Activated CD4-positive, alpha-beta T cell treated with anti-CD3 and anti-CD28 coated beads, Interleukin-10, Interleukin-2, amounts not matched to agents 100 ng/mL and 50 ng/mL, durations not matched to agents 16 hours and 8 hours (primary cell): ENCODE data around the gene NAGPA.

Experiments used
- DNase-seq: peaks from one replicate; pipeline ENCODE4 v3.0.0-alpha.2; 2020

Gene NAGPA

DNA sequence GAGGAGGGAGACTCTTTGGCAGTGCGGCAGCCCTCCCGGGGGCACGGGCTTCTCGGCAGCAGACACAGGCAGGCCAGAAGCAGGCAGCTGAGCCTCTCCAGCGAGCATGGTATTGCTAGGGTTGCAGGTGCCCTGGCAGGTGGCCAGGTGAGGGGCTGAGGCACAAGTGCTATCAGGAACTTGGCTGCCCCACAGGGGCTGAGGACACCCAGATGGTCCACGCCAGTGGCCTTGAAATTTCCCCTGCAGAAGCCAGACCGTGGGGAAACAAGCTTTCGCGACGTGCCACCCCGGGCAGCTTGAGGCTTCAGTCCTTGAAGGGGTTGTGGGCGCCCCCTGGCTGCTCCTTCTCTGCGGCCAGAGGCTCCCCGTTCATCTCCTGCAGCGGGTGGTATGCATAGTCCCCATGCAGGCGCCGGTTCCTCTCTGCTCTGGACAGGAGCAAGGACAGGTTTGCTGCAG, 8.5 kb downstream of the NAGPA start:
- no peak for DNase-seq

DNA sequence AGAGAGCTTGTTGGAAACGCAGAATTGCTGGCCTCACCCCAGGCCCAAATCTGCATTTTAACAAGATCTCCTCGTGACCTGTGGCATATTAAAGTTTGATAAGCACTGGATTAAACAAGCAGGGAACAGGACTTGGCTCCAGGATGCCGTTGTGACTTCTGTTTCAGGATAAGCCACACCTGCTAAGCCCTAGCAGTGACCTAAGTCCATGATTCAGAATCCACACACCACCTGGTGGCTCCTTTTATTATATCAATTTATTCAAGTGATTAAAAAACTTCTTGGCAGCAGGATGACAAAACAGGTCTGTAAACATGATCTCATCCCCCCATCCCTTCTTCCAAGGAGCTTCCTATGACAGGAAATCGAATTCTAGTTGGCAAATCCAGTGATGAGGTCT, 9.1 kb downstream of the NAGPA start:
- DNase-seq, result no peak

DNA sequence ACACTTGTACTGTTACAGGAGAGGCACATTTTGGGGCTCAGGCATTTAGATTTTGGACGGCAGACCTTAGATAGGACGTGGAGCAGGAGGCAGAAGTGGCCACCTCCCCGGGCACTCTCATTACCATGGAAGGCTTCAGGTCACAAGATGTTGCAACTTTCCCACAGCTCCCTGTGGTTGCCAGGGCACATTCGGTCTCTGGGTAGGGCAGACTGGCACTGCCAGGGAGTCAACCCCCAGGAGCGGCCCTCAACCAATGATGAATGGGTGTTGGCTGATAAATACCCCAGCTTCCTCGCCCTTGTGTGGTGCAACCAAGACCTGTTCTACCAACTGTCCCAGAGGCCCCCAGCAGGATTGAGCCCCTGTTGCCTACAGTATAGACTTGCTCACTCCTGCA, 11.2 kb downstream of the NAGPA start:
- no peak for DNase-seq

DNA sequence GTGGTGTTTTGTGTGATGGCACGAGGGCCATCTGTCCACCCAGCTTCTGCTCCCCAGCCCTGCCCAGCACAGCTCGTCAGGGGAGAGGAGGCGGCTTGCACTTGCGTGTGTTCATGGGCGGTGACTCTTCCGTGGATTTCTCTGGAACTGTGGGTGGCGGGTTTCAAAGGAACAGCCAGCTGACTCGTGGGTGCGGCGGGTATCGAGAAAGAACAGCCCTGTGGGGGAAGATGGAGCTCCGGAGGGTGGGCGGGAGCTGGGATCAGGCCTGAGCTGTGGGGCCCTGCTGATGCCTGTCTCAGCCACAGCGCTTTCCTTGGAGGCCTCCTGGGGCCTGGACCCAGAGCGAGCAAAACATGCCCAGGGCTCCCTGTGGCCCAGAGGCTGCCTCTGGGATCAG, 13.2 kb downstream of the NAGPA start:
- no peak for DNase-seq

DNA sequence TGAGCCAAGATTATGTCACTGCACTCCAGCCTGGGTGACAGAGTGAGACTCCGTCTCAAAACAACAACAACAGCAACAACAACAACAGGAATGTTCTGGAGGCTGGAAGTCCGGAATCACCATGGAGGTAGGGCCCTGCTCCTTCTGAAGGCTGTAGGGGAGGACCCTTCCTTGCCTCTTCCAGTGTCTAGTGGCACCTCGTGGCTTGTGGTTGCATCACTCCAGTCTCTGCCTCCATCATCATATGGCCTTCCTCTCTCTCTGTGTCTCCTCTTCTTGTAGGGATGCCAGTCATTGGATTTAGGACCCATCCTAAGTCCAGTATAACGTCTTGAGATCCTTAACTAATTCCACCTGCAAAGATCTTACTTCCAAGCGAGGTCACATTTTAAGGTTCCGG, 14.0 kb downstream of the NAGPA start:
- DNase-seq, result no peak

DNA sequence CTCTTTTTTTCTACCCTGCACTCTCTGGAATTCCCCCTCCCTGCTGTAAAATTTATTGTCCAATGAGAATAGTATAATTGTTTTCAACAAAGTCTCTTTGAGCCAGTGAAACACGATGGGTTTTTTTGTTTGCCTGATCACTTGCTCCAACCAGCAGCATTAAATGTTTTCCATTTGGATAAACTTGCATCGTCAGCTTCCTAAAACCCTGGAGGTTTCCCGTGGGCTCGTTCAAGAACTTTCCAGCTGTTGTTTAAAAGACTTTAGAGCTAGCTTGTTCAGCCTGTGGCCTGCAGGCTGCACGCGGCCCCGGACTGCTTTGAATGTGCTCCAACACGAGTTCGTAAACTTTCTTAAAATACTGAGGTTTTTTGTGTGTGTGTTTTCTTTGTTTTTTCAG, 14.9 kb downstream of the NAGPA start:
- DNase-seq, result no peak

DNA sequence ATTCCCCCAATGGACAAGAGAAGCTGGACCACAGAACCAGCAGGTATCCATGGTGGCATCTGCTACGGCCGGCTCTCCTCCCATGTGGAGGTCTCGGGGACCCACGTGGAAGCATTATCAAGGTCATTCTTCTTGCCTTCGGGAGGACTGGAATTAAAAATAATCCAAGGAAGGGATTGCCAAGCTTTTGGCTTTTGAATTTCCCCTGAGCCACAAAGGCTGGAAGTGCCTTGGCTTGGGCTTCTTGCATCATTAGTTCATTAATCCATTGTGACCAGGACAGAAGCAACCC, 16.1 kb downstream of the NAGPA start:
- DNase-seq, result no peak

DNA sequence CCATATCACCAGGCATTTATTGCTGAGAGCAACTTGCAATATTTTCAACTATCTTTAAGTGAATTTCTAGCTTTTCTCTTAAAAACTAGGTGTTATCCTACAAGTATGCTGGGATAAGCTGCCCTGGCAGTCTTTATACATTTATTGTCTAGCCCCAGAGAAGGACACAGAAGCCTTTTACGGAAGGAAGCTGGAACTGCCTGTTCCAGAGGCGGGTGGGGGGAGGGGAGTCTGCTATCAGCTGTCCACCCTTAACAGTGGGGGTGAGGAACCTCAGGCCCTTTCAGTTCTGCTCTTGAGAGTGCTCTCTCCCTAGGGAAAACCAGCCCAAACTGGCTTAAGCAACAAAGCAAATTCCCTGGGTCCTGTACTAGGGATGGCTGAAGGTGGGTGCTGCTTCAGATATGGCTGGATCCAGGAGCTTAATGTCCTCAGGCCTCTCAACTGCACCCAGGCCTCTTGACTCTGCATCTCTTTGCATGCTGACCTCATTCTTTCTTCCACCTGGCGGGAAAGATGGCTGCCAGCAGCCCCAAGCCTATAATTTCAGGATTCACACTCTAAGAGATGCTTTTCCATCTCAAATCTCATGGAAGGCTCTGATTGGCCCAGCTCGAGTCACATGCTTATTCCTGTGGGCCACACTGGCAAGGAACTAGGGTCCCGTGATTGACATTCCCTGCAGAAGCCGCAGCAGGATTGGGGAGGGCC, 16.6 kb downstream of the NAGPA start:
- no peak for DNase-seq

DNA sequence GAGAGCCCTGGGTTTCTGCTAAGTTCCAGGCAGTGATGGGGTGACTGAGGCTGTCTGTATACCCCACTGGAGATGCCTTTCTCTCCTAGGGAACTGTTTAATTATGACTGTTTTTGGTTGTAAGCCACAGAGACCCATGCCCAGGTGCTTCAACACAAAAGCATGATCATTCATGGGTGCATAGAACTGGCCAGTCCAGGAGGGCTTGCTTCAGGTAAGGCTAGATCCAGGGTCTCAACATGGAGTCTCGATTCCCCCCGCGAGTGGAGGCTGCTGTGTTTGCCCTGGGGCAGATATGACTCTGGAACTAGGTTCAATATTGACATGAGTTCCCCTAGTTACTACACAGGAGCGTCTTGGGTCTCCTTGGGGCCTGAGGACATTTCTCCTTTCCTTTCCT, 17.8 kb downstream of the NAGPA start:
- DNase-seq, result no peak

DNA sequence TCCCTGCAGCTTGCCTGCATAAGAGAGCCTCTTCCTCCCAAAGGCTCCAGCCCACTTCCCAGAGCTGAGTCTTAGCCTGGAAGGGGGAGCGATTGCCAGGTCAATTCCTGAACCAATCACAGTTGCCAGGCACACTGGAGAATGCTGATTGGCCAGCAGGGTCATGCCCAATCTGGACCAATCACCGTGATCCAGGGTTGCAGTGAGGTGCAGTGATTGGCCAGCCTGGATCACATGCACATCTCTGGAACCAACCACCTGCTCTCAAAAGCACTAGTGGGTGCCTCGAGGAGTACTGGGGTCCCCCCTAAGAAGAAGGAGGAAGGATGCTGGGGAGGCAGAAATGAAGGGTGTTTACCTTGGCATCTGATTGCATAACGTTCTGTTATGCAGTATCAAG, 18.4 kb downstream of the NAGPA start:
- DNase-seq, result no peak

DNA sequence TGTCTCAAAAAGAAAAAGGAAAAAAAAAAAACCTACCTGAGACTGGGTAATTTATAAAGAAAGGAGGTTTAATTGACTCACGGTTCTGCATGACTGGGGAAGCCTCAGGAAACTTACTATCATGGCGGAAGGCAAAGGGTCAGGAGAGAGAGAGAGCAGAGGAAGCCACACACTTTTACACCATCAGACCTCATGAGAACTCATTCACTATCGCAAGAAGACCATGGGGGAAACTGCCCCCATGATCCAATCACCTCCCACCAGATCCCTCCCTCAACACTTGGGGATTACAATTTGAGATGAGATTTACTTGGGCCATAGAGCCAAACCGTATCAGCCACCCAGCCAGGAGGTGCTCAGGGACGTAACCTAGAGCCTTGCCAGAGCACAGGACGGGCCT, 20.8 kb downstream of the NAGPA start:
- DNase-seq, result no peak

DNA sequence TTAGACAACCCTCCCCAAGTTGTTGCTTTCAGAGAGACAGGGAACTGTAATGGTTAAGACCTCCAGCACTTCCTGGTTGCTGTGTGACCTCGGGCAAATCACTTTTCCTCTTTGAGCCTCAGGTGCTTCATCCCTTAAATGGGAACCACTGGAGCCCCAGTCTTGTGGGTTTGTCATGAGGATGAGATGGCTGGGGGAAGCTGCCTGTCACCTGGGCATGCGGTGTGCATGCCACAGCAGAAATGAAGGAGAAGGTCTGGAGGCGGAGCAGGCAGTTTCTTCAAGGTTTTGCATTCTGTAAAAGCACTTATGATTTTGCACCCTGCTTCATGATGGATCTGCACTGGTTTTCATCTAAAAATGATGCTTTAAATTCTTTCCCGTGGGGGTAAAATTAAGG, 22.1 kb downstream of the NAGPA start:
- no peak for DNase-seq

DNA sequence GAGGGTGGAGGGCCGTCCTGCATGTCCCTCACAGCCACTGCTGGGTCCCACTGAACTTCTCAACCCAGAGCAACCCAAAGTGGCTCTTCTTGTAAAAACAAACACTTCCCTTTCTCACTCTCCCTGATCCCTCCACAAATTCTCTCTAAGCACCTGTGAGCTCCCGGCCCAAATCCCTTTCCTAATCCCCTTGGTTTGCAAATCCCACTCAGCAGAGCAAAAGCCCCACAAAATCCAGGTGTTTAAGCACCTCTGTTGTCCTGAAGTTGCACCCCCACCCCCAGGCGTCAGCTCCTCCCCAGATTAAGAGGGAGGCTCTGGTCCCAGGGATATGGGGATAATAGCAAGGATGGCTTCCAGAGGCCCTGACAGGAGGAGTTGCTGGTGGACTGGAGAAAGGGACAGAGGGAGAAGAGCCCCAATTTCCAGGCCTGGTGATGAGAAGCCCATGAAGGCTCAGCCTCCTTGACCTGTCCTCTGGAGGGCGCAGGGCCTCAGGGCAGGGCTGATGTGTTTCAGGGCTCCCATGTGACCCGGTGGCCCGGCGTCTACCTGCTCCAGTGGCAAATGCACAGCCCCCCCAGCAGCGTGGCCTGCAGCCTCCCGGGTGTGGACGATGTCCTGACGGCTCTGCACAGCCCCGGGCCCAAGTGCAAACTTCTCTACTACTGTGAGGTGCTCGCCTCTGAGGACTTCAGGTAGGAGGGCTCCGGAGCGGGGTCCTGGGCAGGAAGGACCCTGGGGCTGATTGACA, 23.0 kb downstream of the NAGPA start:
- no peak for DNase-seq

DNA sequence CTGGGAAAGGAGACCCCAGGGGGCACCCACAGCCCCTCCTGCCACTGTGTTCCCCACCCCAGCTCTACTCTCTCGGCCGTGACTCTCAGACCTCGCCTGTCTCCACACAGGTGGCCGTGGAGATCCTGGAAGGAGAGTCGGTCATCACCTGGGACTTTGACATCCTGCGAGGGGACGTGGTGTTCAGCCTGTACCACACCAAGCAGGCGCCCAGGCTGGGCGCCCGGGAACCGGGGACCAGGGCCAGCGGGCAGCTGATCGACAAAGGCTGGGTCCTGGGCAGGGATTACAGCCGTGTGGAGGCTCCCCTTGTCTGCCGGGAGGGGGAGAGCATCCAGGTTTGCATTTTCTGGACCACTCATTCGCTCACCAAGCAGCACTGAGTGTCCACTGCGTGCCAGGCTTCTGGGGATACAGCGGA, 25.4 kb downstream of the NAGPA start:
- no peak for DNase-seq

DNA sequence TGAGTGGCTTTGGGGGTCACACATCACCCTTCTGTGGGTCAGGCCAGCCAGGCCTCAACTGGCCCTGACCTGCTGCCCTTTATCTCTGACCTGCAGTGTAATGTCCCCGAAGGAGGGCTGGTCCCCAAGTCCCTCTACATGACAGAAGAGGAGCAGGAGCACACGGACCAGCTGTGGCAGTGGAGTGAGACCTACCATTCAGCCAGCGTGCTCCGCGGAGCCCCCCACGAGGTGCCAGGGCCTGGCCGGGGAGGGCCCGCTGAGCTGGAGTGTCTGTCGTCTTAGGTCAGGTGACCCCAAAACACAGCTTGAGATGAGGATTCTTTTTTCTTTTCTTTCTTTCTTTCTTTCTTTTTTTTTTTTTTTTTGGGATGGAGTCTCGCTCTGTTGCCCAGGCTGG, 26.5 kb downstream of the NAGPA start:
- no peak for DNase-seq

DNA sequence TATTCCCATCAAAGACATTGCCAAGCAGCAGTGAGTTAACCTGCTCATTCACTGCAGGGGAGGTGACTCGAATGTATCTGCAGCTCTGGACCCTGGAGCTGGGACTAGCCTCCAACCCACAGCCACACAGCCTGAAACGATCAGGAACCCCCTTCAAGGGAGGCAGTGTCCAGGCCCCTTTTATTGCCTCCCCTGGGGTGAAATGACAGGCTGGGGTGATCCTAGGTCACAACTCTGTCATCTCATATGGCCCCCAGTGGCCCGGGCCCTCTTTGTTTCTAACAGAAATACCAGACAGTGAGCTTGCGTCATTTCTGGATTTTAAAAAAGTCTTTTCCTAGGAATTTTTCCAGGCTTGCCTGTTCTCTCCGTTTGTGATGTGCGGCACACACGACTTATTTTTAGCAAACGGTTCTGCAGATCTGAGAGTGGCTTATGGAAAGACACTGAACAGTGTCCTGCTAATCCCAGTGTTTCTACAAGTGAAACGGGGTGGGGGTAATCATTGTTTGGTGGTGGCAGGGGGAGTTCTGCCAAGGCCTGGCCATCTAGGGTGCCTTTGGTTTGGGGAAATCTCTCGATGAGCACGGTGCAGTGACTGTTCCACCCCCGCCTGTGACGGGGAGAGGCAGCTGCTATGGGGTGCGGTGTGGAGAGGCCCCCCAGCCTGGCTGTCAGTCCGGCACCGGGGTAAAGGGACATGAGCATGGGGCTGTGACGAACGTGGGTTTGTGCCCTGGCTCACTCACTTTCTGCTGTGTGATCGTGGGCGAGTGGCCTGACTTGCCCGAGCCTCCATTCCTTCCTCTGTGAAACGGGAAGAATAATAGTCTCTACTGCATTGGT, 27.2 kb downstream of the NAGPA start:
- DNase-seq, result no peak

DNA sequence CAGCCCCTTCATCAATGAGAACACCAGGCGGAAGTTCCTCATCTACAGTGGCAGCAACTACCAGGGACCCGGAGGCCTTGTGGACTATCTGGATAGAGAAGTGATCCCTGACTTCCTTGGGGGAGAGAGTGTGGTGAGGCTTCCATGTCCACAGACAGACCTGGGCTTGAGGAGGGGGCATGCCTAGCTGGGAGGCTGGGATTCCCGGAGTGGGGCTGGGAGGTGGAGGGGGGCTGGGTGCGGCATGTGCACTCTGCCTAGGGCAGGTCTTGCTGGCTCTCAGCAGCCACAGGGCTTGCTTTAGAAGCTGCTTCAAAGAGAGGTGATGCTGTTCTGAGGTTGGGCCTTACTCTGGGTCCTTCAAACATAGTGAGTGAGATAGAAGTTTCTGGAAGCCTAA, 27.8 kb downstream of the NAGPA start:
- no peak for DNase-seq

DNA sequence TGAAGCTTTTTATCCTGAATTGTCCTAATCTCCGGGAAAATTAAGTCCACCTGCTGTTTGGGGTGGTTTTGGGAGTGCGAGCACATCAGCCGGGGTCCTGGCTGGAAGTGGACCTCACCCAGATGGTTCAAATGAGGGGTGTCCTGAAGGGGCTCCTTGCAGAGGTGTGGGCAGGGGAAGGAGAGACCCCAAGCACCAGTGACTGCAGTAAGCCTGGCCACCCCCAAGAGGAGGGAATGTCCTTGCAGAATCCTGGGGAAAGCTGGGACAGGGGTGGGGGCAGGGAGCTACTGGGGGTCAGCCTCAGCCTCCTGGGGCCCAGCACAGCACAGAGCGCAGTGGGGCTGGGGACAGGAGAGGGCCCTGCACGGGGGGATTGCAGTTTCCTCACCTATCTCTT, 29.4 kb downstream of the NAGPA start:
- DNase-seq, result no peak

DNA sequence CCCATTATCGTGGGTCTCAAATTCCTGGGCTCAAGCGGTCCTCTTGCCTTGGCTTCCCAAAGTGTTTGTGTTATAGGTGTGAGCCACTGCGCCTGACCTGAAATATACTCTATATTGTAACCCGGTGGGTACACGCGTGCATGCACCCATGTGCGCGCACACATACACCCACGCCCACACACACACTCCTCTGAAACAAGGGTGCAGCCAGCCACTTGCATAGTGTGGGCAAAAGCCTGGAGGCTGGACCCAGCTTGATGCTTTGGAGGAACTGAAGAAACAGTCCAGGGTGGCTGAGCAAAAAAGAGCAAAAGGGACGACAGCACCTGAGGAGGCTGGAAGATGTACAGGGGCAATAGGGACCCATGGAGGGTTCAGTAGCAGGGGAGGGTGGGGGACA, 29.9 kb downstream of the NAGPA start:
- no peak for DNase-seq

DNA sequence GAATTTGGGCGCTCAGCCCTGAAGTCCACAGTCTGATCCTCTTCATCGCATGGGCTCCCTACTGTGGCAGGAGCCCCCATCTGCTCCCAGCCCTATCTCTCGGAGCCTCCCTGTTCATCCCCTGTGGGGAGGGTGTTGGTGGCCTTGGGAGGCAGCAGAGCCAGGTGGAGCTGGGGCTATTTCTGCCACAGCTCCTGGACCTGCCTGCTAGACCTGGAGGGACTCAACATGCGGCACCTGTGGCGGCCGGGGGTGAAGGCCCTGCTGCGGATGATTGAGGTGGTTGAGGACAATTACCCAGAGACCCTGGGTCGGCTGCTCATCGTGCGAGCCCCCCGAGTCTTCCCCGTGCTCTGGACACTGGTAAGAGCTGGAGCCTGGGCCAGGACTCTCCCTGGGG, 30.5 kb downstream of the NAGPA start:
- no peak for DNase-seq

DNA sequence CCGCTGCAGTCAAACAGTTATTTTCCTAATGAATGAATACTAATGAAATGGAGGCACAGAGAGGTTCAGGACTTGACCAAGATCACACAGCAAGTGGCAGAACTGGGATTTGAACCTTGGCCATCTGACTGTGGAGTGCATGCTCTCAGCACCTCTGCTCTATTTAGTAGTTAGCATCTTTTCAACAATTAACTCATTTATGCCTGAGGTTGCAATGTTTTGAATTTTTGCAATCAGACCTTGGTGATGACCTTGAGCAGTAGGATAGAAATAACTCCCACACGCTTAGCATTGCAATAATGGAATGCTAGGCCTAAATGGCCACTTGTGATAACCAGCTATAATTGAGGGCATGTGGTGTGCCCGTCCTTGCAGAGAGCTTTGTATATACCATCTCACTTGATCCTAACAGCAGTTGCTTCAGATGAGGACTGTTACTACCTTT, 31.0 kb downstream of the NAGPA start:
- DNase-seq, result no peak

DNA sequence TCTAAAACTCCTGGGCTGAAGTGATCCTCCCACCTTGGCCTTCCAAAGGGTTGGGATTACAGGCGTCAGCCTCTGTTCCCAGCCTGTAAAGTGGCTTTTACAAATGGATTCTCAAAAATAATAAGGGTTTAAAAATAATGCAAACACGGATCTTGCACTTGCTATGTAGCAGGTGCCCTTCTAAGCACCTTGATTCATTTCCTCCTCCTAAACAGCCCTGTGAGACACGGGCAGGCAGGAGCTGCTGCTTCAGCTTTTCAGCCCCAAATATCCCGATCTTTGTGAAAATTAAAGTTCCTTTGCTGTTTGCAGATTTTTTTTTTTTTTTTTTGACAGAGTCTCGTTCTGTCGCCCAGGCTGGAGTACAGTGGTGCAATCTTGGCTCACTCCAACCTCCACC, 31.7 kb downstream of the NAGPA start:
- no peak for DNase-seq

DNA sequence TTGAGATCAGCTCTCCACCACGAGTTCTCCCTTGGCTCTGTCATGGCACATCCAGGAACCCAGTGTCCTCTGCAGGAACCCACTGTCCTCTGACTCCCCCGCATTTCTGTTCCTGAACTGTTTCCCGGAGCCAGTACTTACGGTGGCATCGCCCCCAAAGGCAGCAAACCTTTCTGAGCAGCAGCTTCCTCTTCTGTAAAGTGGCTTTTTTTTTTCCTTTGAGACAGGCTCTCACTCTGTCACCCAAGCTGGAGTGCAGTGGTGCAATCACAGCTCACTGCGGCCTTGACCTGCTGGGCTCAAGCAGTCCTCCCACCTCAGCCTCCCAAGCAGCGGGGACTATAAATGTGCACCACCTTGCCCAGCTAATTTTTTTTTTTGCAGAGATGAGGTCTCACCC, 32.2 kb downstream of the NAGPA start:
- DNase-seq, result no peak

DNA sequence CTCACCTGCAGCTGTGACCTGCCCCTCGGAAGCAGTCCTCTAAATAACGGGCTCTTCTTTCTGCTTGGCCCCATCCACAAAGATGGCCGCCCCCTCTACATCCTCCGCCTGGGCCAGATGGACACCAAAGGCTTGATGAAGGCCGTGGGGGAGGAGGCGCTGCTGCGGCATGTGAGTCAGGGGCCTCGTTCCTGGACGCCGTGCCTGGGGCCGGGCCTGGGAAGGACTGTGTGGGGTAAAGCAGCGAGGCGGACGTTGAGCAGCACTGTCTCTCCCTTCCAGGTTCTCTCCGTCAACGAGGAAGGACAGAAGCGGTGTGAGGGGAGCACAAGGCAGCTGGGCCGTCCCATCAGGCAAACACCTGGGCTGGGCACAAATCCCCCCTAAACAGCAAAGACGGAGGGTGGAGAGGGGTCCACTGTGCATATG, 33.1 kb downstream of the NAGPA start:
- no peak for DNase-seq
